NCI-H82 (cell line): ENCODE results near the gene CADPS2.
"Not testable (repeated sequence)": the region's sequence is repeated elsewhere in the genome, so short reads cannot be mapped to it uniquely, and the experiment has no call there.

Experiments used
- DNase-seq: peaks from one replicate; lab custom pipeline; 2025; lab: John Stamatoyannopoulos, UW

CADPS2 gene

GRCh38 chr7:122290476-122290875, 595.8 kb downstream of the CADPS2 start:
- peak; percentile 8 for DNase-seq

GRCh38 chr7:122289426-122289825, 596.8 kb downstream of the CADPS2 start:
- no peak for DNase-seq

DNA sequence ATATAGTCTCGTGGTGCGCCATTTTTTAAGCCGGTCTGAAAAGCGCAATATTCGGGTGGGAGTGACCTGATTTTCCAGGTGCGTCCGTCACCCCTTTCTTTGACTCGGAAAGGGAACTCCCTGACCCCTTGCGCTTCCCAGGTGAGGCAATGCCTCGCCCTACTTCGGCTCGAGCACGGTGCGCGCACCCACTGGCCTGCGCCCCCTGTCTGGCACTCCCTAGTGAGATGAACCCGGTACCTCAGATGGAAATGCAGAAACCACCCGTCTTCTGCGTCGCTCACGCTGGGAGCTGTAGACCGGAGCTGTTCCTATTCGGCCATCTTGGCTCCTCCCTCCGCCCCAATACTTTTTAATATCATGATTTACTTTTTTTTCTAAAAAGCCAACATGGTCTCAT, 601.7 kb downstream of the CADPS2 start:
- not testable (repeated sequence) for DNase-seq

- DNase-seq, result no peak
These were observed 613.1 kb downstream of the CADPS2 start for GRCh38 chr7:122273117-122273516.

DNA sequence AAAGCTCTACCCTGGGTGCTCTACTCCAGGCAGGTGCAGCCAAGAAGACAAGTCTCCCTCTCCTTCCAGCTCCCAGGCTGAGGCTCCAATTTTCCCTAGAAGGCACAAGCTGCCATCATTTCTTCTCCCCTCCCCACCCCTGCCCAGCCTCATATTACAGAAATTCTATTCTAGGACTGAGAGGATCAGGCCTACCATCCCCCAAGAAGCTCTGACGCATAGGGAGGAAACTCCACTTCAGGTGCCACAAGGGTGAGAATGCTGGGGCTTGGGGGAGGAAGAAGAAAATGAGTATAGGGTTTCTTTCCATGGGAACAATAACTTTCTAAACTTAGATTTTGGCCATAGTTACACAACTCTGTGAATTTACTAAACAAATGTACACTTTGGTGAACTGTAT, 617.0 kb downstream of the CADPS2 start:
- DNase-seq, result no peak
